H1 (cell line): ENCODE measurements around the gene RCHY1. TPM values are rescaled to one million over a fixed set of nuclear protein-coding genes. Genes with fewer than 3 reads are reported as not detected.

Experiments used
- CTCF ChIA-PET: fragments of 300-600 bp; sonication (Branson Sonifier 250); formaldehyde crosslinking; loops from one replicate; lab custom pipeline; 2021; ENCODE audit not compliant: partially characterized antibody; lab: Charles Lee
- POLR2A ChIA-PET: fragments of 300-600 bp; sonication (Branson Sonifier 250); formaldehyde crosslinking; loops from one replicate; lab custom pipeline; 2021; ENCODE audit warnings: inconsistent platforms; ENCODE audit not compliant: partially characterized antibody; lab: Charles Lee
- DNase-seq, 2 experiments: peaks; one replicate each; pipeline versions ENCODE4 v3.0.0 to v3.0.0-alpha.2; 2010 to 2022; ENCODE audit warnings: low spot score in 2 of 2, low read depth in 1 of 2, mixed read lengths in 1 of 2
- FAIRE-seq: peaks from 2 replicates; lab custom pipeline; 2011; peaks lifted over from hg19 to GRCh38; lab: Jason Lieb, UNC
- H2AFZ ChIP-seq: 2 replicates; pipeline ENCODE4 v1.8.1; 2012; ENCODE audit warnings: low read length, inconsistent platforms
- H2AK5ac ChIP-seq: 2 replicates; pipeline ENCODE4 v1.6.1; 2013; ENCODE audit warnings: low read depth, low read length
- H2BK120ac ChIP-seq: replicated peaks from 2 replicates; pipeline ENCODE3; 2013; ENCODE audit warnings: low read depth, low read length, inconsistent platforms
- H2BK12ac ChIP-seq: 2 replicates; pipeline ENCODE4 v1.6.1; 2013; ENCODE audit warnings: low read depth, low read length
- H2BK15ac ChIP-seq: 2 replicates; pipeline ENCODE4 v1.6.1; 2013; ENCODE audit warnings: low read length
- H2BK20ac ChIP-seq: 2 replicates; pipeline ENCODE4 v1.6.1; 2013; ENCODE audit warnings: low read length
- H2BK5ac ChIP-seq: 2 replicates; pipeline ENCODE4 v1.6.1; 2013; ENCODE audit warnings: low read depth, low read length
- H3K14ac ChIP-seq: 2 replicates; pipeline ENCODE4 v1.6.1; 2013; ENCODE audit warnings: inconsistent platforms; ENCODE audit not compliant: insufficient read length
- H3K18ac ChIP-seq: 2 replicates; pipeline ENCODE4 v1.6.1; 2013; ENCODE audit warnings: low read length; ENCODE audit errors: extremely low read depth
- H3K23ac ChIP-seq: 2 replicates; pipeline ENCODE4 v1.6.1; 2013; ENCODE audit warnings: inconsistent platforms; ENCODE audit not compliant: insufficient read length
- H3K23me2 ChIP-seq: 2 replicates; pipeline ENCODE4 v1.6.1; 2013; ENCODE audit warnings: low read depth, low read length
- H3K27ac ChIP-seq: 2 replicates; pipeline ENCODE4 v1.6.1; 2011; ENCODE audit warnings: low read depth, low read length, inconsistent platforms
- H3K27me3 ChIP-seq, 4 experiments: replicated peaks in 1 of 4; 1 replicate in 1 of 4; 2 replicates in 3 of 4; pipeline versions ENCODE4 v1.6.1 to v1.8.1; 2011 to 2013; ENCODE audit warnings: low read length in 3 of 4, mild to moderate bottlenecking in 3 of 4, inconsistent platforms in 2 of 4, mixed read lengths in 2 of 4, moderate library complexity in 1 of 4; ENCODE audit not compliant: control insufficient read depth in 3 of 4, insufficient read depth in 3 of 4; ENCODE audit errors: extremely low read depth in 1 of 4
- H3K36me3 ChIP-seq, 4 experiments: 2 replicates each; pipeline versions ENCODE4 v1.6.1 to v1.8.1; 2011 to 2013; ENCODE audit warnings: mild to moderate bottlenecking in 4 of 4, low read length in 3 of 4, moderate library complexity in 2 of 4, control low read depth in 1 of 4, inconsistent platforms in 1 of 4; ENCODE audit not compliant: insufficient read depth in 4 of 4, control insufficient read depth in 2 of 4
- H3K4ac ChIP-seq: replicated peaks from 2 replicates; pipeline ENCODE3; 2013; ENCODE audit warnings: low read length, low read depth, mixed read lengths, inconsistent platforms; ENCODE audit not compliant: insufficient read length
- H3K4me1 ChIP-seq, 4 experiments: replicated peaks in 1 of 4; 1 replicate in 1 of 4; 2 replicates in 3 of 4; pipeline versions ENCODE4 v1.6.1 to v1.8.1; 2011 to 2013; ENCODE audit warnings: low read length in 3 of 4, inconsistent platforms in 2 of 4, mixed read lengths in 1 of 4; ENCODE audit not compliant: insufficient read depth in 4 of 4, control insufficient read depth in 3 of 4
- H3K4me2 ChIP-seq, 2 experiments: 2 replicates each; pipeline versions ENCODE4 v1.6.1 to v1.8.1; 2011 to 2013; ENCODE audit warnings: low read depth in 2 of 2, low read length in 2 of 2, control low read depth in 1 of 2, inconsistent platforms in 1 of 2, mild to moderate bottlenecking in 1 of 2; ENCODE audit not compliant: insufficient read depth in 1 of 2
- H3K4me3 ChIP-seq, 4 experiments: fragments of 200-600, 300-600 bp in 1 of 4; sonication (generic), shearing (Covaris generic), sonication (Bioruptor Twin) in 1 of 4; 2 replicates each; pipeline versions ENCODE4 v1.5.1 to v1.8.1; 2011 to 2016; ENCODE audit warnings: low read length in 4 of 4, low read depth in 3 of 4, control low read depth in 2 of 4, inconsistent platforms in 2 of 4, mild to moderate bottlenecking in 2 of 4, mixed read lengths in 1 of 4, moderate library complexity in 1 of 4; ENCODE audit not compliant: insufficient read depth in 2 of 4; ENCODE audit errors: extremely low read depth in 1 of 4
- H3K56ac ChIP-seq: replicated peaks from 2 replicates; pipeline ENCODE3; 2013; ENCODE audit warnings: low read depth, mild to moderate bottlenecking, mixed read lengths, low read length, inconsistent platforms; ENCODE audit not compliant: insufficient read length
- H3K79me1 ChIP-seq: 2 replicates; pipeline ENCODE4 v1.6.1; 2013; ENCODE audit warnings: low read depth, low read length, control low read depth
- H3K79me2 ChIP-seq, 2 experiments: 2 replicates each; pipeline versions ENCODE4 v1.6.1 to v1.8.1; 2012 to 2013; ENCODE audit warnings: low read length in 2 of 2, mild to moderate bottlenecking in 2 of 2, inconsistent platforms in 1 of 2; ENCODE audit not compliant: insufficient read depth in 2 of 2, control insufficient read depth in 1 of 2
- H3K9ac ChIP-seq, 4 experiments: replicated peaks in 1 of 4; 1 replicate in 1 of 4; 2 replicates in 3 of 4; pipeline versions ENCODE4 v1.6.1 to v1.8.1; 2011 to 2013; ENCODE audit warnings: low read depth in 3 of 4, low read length in 3 of 4, control low read depth in 2 of 4, mild to moderate bottlenecking in 2 of 4, moderate library complexity in 2 of 4, inconsistent platforms in 1 of 4; ENCODE audit errors: extremely low read depth in 1 of 4
- H3K9me3 ChIP-seq, 2 experiments: 2 replicates each; pipeline versions ENCODE4 v1.6.1 to v1.8.1; 2012 to 2013; ENCODE audit warnings: mild to moderate bottlenecking in 2 of 2, moderate library complexity in 2 of 2, control low read depth in 1 of 2, inconsistent platforms in 1 of 2, low read depth in 1 of 2, low read length in 1 of 2, mixed read lengths in 1 of 2; ENCODE audit not compliant: insufficient read depth in 2 of 2
- H4K20me1 ChIP-seq, 2 experiments: replicated peaks in 1 of 2; 2 replicates each; pipeline versions ENCODE3 to v1.8.1; 2011 to 2013; ENCODE audit warnings: inconsistent platforms in 2 of 2, low read length in 2 of 2, mild to moderate bottlenecking in 1 of 2; ENCODE audit not compliant: insufficient read depth in 2 of 2, control insufficient read depth in 1 of 2
- H4K5ac ChIP-seq: 2 replicates; pipeline ENCODE4 v1.6.1; 2013; ENCODE audit warnings: low read length, low read depth, mixed read lengths, inconsistent platforms; ENCODE audit not compliant: insufficient read length
- H4K8ac ChIP-seq: 2 replicates; pipeline ENCODE4 v1.8.0; 2013; ENCODE audit warnings: mild to moderate bottlenecking, moderate library complexity, low read length, inconsistent platforms; ENCODE audit not compliant: insufficient read depth; ENCODE audit errors: extremely low read depth
- H4K91ac ChIP-seq: replicated peaks from 2 replicates; pipeline ENCODE3; 2013; ENCODE audit warnings: low read length, mixed read lengths, inconsistent platforms; ENCODE audit not compliant: insufficient read length
- CREB1 ChIP-seq: IDR thresholded peaks from 2 replicates; pipeline ENCODE4 v1.6.1; 2012; ENCODE audit warnings: inconsistent platforms
- PHF8 ChIP-seq: fragments of 200-600 bp; sonication (generic); conservative IDR thresholded peaks from 2 replicates; pipeline ENCODE4 v1.7.1; 2012; ENCODE audit warnings: low read depth, mild to moderate bottlenecking, inconsistent platforms, low read length, moderate library complexity
- YY1 ChIP-seq: IDR thresholded peaks from 2 replicates; pipeline ENCODE4 v1.6.1; 2011; ENCODE audit warnings: low read depth, mild to moderate bottlenecking, low read length
- polyA plus RNA-seq, 7 experiments: library from polyadenylated mRNA; depleted of rRNA in 3 of 7; stranded (reverse) in 5 of 7; unstranded in 2 of 7; fragments of >200 nt in 5 of 7; fragments of 200-250 nt in 2 of 7; gene quantifications; 1 replicate in 5 of 7; 2 replicates in 1 of 7; 4 replicates in 1 of 7; pipeline versions ENCODE4 v1.2.1 to v1.2.3, GENCODE V29; 2011 to 2013; ENCODE audit warnings: missing spikeins in 2 of 7, mixed read lengths in 2 of 7
- total RNA-seq: library from RNA; stranded (reverse); fragmentation: NEBNext Ultra II Directional; extraction: Animal tissue kit (Norgen Biotek cat#: 25700); gene quantifications from 2 replicates; pipeline ENCODE4 v1.2.1, GENCODE V29; 2021

Gene RCHY1
- total and polyA plus RNA-seq, 2 of the 8 experiments (the other 6 are each of a cell fraction or from before 2014, with no cell fraction given): 30.3 to 44.0 TPM

DNA sequence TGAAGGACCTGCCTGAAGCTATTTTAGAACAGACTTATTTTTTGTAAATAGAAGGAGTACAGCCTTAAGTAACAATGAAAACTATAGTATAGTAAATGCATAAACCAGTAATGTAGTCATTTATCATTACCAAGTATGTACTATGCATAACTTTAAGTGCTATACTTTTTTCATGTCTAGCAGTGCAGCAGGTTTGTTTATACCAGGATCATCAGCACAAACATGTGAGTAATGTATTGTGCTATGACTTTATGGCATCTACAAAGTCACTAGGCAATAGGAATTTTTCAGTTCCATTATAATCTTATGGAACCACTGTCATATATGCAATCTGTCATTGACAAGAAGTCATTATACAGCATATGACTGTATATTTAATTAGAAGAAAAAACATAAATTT, 38.2 kb upstream of the RCHY1 start:
- Histone ChIP-seq H4K8ac (no peak overlapping the region), H2BK12ac (no peak overlapping the region), H2AK5ac (no peak overlapping the region), H3K27ac (no peak overlapping the region), H3K9ac (no peak overlapping the region), H3K56ac (no peak overlapping the region), H4K20me1 (no peaks in the 10 kb centered on the region), H2BK15ac (no peak overlapping the region), H3K23ac (no peak overlapping the region), H2AFZ (no peak overlapping the region), H3K4me2 (no peak overlapping the region), H4K5ac (no peak overlapping the region), H3K9me3 (no peaks in the 10 kb centered on the region), H3K79me1 (no peaks in the 10 kb centered on the region), H3K23me2 (no peaks in the 10 kb centered on the region; the same call in 1 of the 2 replicates), H3K14ac (no peak overlapping the region), H3K4me3 (no peak overlapping the region), H3K18ac (no peak overlapping the region), H3K4me1 (0 out of 7 replicates have a peak, but pooled peaks cover 0 to 2% (median 0%) of the 10 kb centered on the region in 4 experiments), H2BK120ac (no peak overlapping the region), H3K79me2 (no peaks in the 10 kb centered on the region), H3K36me3 (no peaks in the 10 kb centered on the region), H2BK20ac (no peak overlapping the region), H2BK5ac (no peak overlapping the region), H4K91ac (no peak overlapping the region), H3K27me3 (no peaks in the 10 kb centered on the region), H3K4ac (no peak overlapping the region)
- CTCF ChIA-PET: no interaction called here
- POLR2A ChIA-PET: no interaction called here
- FAIRE-seq: no peak
- no peak for DNase-seq
- no peak for TF ChIP-seq YY1
- TF ChIP-seq CREB1: no peak
- no peak for TF ChIP-seq PHF8
